Glomerular endothelial cell (primary cell): Measurements from ENCODE around the gene OLIG2. TPM values are rescaled to one million over a fixed set of nuclear protein-coding genes. Genes with fewer than 3 reads are reported as not detected.

ENCODE experiments used
- DNase-seq: peaks from one replicate; pipeline ENCODE4 v3.0.0-alpha.2; 2011; ENCODE audit warnings: low read depth, low spot score; ENCODE audit errors: extremely low read depth
- total RNA-seq: library from RNA; depleted of rRNA; stranded (reverse); fragments of >200 nt; gene quantifications from 2 replicates; pipeline ENCODE4 v1.2.3, GENCODE V29; 2015

Gene OLIG2
- total RNA-seq, 1 donor from 2014 or later, result not detected

DNA sequence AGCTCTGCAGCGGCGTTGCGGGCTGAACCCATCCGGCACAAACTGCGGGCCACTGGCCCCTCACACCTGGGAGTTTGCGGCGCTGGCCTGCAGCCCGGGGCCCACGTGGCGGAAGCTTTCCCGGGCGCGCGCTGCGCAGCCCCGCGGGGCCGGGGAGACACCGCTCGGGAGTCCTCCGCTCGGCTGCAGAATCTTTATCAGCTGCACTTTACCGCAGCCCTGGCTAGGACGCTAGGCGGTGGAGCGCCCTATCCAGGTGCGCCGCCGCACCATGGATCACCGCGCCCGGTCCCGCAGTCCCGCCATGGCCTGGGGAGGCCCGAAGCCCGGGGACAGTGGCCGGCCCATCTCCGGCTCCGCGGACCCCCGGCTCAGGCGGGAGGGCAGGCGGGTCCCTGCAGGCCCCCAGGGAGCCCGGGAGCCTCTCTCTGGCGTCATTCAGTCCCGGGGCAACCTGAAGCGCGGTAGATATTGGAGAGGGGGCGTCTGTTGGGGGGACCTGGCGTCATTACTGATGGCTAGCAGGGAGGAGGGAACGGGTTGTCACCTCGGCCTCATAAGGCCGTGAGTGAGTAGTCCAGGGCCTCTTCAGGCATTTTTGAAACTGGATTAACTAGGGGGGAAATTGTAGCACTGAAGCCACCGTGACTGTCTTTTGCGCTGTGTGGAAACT lies 5.7 kb upstream of the OLIG2 start:
- DNase-seq, result no peak

DNA sequence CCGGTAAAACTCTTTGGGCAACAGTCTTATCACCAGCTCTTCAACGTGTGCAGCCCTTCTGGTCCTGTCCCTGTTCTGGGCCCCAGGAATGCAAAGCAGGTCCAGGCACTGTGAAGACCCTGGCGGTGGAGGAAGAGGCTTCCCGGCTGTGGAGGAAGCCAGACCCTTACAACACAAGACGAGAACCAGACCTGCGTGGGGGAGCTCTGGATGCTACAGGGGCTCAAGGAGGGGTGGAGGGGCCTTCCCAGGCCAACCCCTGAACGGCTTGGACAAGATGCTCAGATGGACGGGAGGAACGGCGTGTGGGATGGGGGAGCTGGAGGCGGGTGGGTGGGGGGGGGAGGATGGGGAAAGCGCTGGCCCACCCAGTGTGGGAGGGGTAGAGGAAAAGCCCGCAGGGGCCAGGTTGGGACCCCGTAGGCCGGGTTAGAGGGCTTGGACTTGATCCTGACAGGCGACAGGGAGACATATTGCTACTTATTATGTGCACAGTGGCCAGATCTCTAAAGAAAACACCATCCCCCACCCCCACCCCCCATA lies 5.1 kb upstream of the OLIG2 start:
- DNase-seq, result no peak

DNA sequence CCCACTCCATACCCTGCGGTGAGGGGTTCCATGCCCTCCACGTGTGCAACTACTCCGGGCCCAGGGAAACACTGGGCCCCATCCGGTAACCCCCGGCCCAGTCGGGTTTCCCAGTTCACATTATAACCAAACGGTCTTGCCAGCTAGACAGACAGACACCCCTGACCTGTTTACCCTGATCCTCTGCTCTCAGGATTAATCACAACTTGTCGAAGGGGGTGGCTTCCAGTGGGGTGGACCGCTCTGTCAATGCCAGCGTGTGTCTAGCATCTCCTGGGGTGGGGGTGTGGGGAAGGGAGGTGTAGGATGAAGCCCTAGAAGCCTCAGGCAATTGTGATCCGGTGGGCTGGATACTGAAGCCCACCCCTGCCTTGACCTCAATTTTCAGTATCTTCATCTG lies 4.6 kb upstream of the OLIG2 start:
- DNase-seq, result no peak

DNA sequence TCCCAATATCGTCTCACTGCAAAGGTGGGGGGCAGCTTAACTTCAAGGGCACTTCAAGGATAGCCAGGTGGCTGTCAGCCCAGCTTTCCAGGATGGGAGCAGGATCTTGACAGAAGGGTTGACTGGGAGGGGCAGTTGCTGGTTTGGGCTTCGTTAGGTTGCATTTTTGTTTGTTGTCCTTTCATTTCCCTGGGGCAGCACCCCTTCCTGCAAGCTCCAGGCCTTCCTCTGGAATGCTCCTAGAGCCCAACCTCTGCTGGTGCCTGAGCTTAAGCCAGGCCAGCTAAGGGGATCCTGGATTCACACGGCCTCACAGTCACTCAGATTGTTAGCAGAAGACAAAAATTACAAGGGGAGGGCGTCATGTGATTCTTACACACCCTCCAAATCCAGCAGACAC lies 4.1 kb upstream of the OLIG2 start:
- DNase-seq, result no peak

DNA sequence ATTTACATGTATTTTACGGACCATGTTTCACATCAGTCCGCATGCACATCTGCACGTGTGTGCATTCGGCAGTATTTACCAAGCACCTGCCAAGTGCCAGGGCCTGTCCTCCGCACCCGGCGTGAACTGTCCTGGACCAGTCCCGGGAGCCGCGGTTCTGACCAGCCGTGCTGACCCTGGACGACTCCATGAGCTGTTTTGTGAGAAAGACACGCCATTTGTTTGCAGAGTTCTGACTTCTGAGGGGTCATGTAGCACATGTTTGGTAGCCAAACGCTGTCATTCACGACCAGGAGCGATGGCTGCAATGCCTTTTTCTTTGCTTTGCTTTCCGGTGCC lies 3.3 kb upstream of the OLIG2 start:
- no peak for DNase-seq

DNA sequence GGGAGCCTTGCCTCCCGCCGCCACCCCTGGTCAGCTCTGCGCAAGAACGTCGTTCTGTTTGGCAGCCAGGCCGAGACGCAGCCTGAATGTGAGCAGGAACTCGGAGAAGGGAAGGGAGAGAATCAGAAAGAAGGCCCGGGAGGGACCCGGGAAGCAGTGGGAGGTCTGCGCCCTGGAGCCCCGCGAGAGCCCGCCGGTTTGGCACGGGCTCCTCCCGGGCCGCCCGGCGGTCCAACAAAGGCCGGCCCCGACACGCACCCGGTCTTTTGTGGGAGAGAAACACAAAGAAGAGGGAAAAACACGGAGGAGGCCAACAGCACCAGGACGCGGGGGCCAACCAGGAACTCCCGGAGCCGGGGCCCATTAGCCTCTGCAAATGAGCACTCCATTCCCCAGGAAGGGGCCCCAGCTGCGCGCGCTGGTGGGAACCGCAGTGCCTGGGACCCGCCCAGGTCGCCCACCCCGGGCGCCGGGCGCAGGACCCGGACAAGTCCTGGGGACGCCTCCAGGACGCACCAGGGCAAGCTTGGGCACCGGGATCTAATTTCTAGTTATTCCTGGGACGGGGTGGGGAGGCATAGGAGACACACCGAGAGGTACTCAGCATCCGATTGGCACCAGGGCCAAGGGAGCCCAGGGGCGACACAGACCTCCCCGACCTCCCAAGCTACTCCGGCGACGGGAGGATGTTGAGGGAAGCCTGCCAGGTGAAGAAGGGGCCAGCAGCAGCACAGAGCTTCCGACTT lies 2.7 kb upstream of the OLIG2 start:
- no peak for DNase-seq

DNA sequence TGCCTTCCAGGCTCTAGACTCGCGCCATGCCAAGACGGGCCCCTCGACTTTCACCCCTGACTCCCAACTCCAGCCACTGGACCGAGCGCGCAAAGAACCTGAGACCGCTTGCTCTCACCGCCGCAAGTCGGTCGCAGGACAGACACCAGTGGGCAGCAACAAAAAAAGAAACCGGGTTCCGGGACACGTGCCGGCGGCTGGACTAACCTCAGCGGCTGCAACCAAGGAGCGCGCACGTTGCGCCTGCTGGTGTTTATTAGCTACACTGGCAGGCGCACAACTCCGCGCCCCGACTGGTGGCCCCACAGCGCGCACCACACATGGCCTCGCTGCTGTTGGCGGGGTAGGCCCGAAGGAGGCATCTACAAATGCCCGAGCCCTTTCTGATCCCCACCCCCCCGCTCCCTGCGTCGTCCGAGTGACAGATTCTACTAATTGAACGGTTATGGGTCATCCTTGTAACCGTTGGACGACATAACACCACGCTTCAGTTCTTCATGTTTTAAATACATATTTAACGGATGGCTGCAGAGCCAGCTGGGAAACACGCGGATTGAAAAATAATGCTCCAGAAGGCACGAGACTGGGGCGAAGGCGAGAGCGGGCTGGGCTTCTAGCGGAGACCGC lies 2.0 kb upstream of the OLIG2 start:
- no peak for DNase-seq

DNA sequence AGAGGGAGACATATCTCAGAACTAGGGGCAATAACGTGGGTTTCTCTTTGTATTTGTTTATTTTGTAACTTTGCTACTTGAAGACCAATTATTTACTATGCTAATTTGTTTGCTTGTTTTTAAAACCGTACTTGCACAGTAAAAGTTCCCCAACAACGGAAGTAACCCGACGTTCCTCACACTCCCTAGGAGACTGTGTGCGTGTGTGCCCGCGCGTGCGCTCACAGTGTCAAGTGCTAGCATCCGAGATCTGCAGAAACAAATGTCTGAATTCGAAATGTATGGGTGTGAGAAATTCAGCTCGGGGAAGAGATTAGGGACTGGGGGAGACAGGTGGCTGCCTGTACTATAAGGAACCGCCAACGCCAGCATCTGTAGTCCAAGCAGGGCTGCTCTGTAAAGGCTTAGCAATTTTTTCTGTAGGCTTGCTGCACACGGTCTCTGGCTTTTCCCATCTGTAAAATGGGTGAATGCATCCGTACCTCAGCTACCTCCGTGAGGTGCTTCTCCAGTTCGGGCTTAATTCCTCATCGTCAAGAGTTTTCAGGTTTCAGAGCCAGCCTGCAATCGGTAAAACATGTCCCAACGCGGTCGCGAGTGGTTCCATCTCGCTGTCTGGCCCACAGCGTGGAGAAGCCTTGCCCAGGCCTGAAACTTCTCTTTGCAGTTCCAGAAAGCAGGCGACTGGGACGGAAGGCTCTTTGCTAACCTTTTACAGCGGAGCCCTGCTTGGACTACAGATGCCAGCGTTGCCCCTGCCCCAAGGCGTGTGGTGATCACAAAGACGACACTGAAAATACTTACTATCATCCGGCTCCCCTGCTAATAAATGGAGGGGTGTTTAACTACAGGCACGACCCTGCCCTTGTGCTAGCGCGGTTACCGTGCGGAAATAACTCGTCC lies 1.3 kb upstream of the OLIG2 start:
- DNase-seq, result no peak

DNA sequence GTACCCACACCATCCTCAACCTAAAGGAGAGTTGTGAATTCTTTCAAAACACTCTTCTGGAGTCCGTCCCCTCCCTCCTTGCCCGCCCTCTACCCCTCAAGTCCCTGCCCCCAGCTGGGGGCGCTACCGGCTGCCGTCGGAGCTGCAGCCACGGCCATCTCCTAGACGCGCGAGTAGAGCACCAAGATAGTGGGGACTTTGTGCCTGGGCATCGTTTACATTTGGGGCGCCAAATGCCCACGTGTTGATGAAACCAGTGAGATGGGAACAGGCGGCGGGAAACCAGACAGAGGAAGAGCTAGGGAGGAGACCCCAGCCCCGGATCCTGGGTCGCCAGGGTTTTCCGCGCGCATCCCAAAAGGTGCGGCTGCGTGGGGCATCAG lies 638 bp upstream of the OLIG2 start:
- no peak for DNase-seq

DNA sequence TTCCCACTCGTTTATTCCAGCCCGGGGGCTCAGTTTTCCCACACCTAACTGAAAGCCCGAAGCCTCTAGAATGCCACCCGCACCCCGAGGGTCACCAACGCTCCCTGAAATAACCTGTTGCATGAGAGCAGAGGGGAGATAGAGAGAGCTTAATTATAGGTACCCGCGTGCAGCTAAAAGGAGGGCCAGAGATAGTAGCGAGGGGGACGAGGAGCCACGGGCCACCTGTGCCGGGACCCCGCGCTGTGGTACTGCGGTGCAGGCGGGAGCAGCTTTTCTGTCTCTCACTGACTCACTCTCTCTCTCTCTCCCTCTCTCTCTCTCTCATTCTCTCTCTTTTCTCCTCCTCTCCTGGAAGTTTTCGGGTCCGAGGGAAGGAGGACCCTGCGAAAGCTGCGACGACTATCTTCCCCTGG lies 716 bp downstream of the OLIG2 start:
- DNase-seq, result no peak

DNA sequence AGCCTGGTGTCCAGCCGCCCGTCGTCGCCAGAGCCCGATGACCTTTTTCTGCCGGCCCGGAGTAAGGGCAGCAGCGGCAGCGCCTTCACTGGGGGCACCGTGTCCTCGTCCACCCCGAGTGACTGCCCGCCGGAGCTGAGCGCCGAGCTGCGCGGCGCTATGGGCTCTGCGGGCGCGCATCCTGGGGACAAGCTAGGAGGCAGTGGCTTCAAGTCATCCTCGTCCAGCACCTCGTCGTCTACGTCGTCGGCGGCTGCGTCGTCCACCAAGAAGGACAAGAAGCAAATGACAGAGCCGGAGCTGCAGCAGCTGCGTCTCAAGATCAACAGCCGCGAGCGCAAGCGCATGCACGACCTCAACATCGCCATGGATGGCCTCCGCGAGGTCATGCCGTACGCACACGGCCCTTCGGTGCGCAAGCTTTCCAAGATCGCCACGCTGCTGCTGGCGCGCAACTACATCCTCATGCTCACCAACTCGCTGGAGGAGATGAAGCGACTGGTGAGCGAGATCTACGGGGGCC lies 1.2 kb downstream of the OLIG2 start:
- DNase-seq, result no peak

DNA sequence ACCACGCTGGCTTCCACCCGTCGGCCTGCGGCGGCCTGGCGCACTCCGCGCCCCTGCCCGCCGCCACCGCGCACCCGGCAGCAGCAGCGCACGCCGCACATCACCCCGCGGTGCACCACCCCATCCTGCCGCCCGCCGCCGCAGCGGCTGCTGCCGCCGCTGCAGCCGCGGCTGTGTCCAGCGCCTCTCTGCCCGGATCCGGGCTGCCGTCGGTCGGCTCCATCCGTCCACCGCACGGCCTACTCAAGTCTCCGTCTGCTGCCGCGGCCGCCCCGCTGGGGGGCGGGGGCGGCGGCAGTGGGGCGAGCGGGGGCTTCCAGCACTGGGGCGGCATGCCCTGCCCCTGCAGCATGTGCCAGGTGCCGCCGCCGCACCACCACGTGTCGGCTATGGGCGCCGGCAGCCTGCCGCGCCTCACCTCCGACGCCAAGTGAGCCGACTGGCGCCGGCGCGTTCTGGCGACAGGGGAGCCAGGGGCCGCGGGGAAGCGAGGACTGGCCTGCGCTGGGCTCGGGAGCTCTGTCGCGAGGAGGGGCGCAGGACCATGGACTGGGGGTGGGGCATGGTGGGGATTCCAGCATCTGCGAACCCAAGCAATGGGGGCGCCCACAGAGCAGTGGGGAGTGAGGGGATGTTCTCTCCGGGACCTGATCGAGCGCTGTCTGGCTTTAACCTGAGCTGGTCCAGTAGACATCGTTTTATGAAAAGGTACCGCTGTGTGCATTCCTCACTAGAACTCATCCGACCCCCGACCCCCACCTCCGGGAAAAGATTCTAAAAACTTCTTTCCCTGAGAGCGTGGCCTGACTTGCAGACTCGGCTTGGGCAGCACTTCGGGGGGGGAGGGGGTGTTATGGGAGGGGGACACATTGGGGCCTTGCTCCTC lies 1.9 kb downstream of the OLIG2 start:
- no peak for DNase-seq

DNA sequence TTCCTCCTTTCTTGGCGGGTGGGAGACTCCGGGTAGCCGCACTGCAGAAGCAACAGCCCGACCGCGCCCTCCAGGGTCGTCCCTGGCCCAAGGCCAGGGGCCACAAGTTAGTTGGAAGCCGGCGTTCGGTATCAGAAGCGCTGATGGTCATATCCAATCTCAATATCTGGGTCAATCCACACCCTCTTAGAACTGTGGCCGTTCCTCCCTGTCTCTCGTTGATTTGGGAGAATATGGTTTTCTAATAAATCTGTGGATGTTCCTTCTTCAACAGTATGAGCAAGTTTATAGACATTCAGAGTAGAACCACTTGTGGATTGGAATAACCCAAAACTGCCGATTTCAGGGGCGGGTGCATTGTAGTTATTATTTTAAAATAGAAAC lies 2.5 kb downstream of the OLIG2 start:
- no peak for DNase-seq

DNA sequence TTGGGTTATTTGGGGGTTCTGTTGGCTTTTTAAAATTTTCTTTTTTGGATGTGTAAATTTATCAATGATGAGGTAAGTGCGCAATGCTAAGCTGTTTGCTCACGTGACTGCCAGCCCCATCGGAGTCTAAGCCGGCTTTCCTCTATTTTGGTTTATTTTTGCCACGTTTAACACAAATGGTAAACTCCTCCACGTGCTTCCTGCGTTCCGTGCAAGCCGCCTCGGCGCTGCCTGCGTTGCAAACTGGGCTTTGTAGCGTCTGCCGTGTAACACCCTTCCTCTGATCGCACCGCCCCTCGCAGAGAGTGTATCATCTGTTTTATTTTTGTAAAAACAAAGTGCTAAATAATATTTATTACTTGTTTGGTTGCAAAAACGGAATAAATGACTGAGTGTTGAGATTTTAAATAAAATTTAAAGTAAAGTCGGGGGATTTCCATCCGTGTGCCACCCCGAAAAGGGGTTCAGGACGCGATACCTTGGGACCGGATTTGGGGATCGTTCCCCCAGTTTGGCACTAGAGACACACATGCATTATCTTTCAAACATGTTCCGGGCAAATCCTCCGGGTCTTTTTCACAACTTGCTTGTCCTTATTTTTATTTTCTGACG lies 3.1 kb downstream of the OLIG2 start:
- no peak for DNase-seq

DNA sequence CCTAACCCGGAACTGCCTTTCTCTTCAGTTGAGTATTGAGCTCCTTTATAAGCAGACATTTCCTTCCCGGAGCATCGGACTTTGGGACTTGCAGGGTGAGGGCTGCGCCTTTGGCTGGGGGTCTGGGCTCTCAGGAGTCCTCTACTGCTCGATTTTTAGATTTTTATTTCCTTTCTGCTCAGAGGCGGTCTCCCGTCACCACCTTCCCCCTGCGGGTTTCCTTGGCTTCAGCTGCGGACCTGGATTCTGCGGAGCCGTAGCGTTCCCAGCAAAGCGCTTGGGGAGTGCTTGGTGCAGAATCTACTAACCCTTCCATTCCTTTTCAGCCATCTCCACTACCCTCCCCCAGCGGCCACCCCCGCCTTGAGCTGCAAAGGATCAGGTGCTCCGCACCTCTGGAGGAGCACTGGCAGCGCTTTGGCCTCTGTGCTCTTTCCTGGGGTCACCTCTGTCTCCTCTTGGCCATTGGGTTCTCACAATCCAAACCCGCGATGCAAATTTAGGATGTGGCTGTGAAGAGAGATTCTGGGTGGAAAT lies 3.7 kb downstream of the OLIG2 start:
- no peak for DNase-seq

DNA sequence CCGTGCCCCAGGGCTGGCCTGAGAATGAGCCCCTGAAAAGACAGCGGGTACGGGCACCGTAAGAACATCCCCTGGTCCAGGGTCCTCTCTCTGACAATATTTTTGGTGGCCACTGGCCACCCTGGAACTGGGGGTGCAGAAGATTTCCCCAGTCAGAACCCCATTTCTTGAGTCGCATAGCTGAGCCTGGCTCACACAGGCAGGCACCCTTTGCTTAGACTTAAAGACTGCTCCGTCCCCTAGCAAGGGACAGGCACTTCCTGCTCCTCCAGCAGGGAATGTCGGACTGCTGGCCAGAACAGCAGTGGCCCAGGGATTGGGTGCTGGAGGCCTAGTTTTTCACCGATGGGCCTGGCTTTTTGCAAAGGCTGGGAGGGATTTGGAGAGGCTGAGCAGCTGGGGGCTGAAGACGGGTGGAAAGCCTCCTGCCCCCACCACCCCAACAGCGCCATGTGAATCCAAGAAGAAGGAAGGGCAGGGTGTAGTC lies 4.3 kb downstream of the OLIG2 start:
- no peak for DNase-seq

DNA sequence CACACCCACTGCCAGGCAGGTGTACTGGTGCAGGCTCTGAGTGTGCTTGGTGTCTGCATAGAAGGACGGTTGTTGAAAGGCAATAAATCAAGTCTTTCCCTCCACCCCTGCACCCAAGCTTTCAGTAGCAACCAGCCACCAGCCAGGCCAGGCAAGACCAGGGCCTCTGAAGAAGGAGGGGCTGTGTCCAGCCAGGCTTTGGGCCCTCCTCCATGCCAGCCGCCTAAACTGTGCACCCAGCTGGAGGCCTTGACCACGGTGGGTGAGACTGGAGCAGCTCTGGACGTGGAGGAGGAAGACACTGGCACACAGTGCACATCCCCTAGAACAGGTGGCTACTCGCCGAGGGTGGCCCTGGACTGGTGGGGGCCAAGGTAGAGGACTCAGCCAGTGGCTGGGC lies 4.9 kb downstream of the OLIG2 start:
- no peak for DNase-seq

DNA sequence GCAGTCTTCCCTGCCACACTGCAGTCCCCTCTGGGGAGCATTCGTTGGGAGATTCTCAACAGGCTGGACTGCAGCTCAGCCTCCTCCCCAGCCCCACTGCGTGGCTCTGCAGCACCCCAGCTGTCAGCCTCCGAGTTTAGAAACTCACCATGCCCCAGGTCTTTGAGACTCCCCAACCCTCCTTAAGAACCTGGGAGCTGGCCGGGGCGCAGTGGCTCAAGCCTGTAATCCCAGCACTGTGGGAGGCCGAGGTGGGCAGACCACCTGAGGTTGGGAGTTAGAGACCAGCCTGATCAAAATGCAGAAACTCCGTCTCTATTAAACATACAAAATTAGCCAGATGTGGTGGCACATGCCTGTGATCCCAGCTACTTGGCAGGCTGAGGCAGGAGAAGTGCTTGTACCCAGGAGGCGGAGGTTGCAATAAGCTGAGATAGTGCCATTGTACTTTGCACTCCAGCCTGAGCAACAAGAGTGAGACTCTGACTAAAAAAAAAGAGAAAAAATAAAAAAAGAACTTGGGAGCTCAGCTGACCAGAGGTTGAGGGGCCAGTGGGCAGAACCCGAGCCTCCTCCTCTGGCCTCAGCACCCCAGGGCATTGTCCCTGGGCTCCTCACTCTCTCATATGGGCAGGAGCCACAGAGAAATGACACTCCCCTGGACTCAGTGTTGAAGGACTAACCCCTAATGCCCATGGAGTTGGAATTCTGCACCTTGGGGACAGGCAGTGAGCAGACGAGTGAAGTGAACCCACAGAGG lies 5.6 kb downstream of the OLIG2 start:
- DNase-seq, result no peak
